ENCODE data around the gene CROCC2. TPM values are rescaled to one million over a fixed set of nuclear protein-coding genes. Genes with fewer than 3 reads are reported as not detected.

CROCC2 gene
- total RNA-seq, 1 experiment from 2014 or later: not detected

DNA sequence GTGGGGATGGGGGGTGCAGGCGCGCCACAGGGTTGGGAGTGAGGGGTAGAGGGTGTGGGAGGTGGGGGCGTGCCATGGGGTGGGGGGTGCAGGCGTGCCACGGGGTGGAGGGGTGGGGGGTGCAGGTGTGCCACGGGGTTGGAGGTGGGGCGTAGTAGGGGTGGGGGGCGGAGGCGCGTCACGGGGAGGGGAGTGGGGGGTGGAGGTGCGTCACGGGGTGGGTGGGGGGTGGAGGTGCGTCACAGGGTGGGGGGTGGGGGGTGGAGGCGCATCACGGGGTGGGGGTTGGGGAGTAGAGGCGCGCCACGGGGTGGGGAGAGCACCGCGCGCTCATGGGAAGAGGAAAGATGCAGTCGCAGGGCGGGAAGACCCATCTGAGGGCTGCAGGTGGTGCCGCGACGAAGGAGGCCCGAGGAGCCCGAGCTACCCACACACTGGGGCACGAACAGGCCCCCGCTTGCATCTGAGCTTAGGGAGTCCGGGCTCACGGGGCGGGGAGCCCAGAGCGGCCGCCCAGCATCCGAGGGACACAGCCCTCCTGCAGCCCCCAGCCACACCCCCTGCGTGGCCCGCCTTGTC is 129.8 kb downstream of the CROCC2 start:
- no peak for DNase-seq (ENCODE audit: low spot score)

DNA sequence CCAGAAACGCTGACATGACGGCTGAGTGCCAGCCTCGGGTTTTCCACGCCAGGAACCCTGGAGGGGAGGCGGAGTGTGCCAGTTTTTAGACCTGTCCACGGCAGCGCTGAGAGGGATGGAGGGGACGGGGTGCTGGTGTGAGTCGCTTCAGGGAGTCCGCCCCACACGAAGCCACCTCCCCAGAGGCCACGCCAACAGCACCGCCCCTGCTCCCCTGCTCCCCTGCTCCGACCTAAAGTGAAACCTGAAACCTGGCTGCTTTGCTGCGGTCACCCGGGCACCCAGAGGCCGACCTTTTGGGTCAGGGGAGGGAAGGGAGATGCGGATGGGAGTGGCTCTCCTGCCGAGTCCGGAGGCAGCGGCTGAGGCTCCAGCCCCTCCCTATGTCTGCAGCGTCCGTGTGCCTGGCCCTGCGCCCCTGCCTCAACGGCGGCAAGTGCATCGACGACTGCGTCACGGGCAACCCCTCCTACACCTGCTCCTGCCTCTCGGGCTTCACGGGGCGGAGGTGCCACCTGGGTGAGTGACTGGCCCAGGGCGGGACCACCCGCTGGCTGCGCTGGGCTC is 130.3 kb downstream of the CROCC2 start:
- DNase-seq (ENCODE audit: low spot score): peak; percentile 17

DNA sequence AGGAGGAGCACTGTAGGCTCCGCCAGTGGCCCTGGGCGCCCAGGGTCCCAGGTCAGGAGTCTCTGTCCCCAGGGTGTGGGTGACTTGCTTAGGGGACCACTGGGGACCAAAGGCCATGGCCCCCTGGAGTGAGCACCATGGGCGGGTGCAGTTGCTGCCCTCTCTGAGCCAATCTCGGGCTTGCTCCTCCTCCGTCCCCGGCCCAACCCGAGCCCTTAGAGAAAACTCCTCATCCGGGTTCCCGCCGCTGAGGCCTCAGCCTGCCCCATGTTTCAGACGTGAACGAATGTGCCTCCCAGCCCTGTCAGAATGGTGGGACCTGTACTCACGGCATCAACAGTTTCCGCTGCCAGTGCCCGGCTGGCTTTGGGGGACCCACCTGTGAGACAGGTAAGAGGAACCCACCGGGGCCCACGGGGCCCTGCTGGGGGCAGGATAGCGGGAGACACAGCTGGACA is 130.9 kb downstream of the CROCC2 start:
- DNase-seq (ENCODE audit: low spot score): no peak

DNA sequence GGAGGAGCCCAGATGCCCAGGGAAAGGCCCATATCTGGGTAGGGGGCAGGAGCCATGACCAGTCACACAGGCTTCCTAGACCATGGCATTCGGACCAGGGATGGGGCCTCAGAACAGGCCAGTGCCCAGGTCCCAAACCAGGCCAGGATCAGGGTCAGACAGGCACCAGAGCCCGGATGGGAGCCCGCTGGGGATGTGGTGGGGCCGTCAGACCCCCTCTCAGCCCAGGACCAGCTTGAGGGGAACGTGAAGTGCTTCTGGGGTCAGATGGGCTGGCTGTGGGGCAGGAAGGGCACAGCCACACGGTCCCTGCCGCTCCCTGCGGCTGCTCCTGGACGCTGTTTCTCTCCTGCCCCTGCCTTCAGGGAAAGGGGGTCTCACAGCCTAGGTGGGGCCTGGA is 131.4 kb downstream of the CROCC2 start:
- no peak for DNase-seq (ENCODE audit: low spot score)

DNA sequence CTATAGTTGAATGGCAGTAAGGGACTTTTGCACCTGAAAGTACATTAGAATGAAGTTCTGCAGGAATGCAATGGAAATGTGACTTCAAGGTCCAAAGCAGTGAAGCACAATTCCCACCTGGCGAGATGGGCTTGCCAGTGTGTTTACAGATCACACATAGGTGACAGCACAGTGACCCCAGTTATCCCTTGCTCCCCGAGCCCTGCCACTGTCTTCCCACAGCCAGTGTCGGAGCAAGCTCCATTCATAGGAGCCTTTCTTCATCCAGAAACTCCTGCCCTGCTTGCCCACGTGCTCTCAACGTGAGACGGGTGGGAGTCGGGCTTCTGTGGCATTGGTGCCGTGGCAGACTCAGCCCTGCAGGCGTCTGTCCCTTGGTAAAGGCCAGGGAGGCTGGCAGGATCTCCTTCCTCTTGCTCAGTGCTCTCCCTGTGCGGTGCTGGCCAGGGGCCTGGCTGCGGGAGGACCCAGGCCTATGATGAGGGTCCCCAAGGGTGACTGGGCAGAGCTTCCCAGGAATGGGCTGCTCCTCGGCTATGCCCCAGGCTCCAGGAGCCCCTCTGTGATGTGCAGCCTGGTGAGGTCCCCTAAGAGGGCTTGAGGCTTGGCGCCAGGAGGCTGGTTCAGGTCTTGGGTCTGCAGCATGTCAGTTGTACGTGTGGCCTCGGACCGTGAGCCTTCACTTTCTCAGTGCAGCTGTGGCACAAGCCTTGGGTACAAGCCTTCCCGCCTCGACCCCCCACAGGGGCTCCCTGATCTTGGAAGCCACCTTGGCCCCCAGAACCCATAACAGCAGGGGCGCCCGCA is 132.4 kb downstream of the CROCC2 start:
- no peak for DNase-seq (ENCODE audit: low spot score)

DNA sequence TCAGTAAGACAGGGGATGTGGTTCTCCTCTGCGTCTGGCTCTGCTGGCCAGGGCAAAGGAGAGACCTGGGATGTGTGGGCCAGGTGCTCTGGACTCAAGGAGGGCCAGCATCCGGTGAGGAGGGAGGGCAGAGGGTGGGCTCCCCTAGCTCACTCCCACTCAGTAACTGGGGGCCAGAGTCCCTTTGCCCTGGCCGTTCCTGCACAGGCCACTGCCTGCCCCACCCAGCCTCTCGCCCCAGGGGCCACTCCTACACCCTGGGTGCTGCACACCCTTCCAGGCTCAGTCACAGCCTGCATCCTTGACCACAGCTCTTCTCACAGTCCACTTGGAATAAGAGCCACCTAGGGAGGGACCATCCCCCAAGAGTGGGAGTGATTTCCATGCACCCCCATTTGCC is 133.3 kb downstream of the CROCC2 start:
- DNase-seq (ENCODE audit: low spot score): no peak

DNA sequence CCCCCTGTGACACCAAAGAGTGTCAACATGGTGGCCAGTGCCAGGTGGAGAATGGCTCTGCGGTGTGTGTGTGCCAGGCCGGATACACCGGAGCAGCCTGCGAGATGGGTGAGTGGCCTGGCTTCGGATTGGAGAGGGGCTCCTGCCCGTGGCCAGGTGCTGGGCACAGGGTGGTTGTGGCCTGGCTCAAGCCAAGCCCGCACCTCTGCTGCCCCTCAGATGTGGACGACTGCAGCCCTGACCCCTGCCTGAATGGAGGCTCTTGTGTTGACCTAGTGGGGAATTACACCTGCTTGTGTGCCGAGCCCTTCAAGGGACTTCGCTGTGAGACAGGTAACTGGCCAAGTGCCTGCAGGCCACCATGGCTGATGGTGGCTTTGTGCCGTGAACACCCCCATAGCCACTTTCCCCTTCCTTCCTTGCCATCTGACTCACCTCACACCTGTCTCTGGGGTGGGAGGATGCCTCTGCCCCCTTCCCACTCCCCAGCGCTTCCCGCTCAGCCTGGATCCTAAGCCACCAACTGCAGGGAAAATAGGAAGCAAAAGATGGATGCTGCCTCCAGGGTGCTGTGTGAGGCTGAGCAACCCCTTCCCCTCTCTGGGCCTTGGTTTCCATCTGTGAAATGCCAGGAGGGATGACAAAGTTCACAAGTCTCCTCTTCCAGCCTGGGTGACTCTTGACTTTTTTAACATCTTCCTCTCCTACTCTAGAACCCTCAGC is 134.1 kb downstream of the CROCC2 start:
- DNase-seq (ENCODE audit: low spot score): no peak

DNA sequence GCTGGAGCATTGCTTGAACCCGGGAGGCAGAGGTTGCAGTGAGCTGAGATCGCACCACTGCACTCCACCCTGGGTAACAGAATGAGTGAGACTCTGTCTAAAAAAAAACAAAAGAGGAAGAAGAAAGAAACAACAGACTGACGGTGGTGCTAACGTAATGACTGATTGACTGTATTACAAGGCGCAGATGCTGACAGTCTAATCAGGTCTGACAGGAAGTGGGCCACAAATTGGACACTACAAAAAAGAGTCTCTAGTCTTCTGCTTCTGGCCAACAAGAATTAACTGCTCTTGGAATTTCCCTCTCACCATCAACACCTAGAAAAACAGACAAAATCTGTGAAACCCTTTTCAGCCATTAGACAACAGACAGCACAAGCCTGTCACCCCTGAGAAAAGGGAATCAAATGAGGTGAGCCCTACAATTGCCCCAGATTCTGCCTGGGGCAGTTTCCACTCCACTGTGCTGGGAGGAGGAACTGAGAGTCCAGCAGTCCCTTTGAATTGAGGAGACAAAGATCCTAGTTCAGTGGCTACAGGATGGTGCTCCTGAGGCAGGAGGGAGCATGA is 135.5 kb downstream of the CROCC2 start:
- no peak for DNase-seq (ENCODE audit: low spot score)

Other genes starting within 250 kb of the CROCC2 start
- gene AQP12B, start 223.5 kb upstream of the CROCC2 start, total RNA-seq (2014; rRNA removed; shearing (Covaris generic)): not detected in 2 replicates
- gene AQP12A, start 214.5 kb upstream of the CROCC2 start, total RNA-seq (2014; rRNA removed; shearing (Covaris generic)): not detected in 2 replicates
- 4.1 and 6.4 TPM in 2 replicates for gene KIF1A, start 86.1 kb upstream of the CROCC2 start, total RNA-seq (2014; rRNA removed; shearing (Covaris generic))
- 0.07 TPM in 1 of 2 replicates, not detected in the other for gene AGXT, start 37.5 kb upstream of the CROCC2 start, total RNA-seq (2014; rRNA removed; shearing (Covaris generic))
- 0.22 TPM in 1 of 2 replicates, not detected in the other for gene MAB21L4, start 10.2 kb upstream of the CROCC2 start, total RNA-seq (2014; rRNA removed; shearing (Covaris generic))
- gene SNED1, start 92.3 kb downstream of the CROCC2 start, total RNA-seq (2014; rRNA removed; shearing (Covaris generic)): 2.5 and 5.2 TPM in 2 replicates
- gene MTERF4, start 196.0 kb downstream of the CROCC2 start, total RNA-seq (2014; rRNA removed; shearing (Covaris generic)): 39.0 and 46.2 TPM in 2 replicates
- gene PASK, start 243.1 kb downstream of the CROCC2 start, total RNA-seq (2014; rRNA removed; shearing (Covaris generic)): 5.9 and 7.5 TPM in 2 replicates
- 125 and 132 TPM in 2 replicates for gene PPP1R7, start 244.1 kb downstream of the CROCC2 start, total RNA-seq (2014; rRNA removed; shearing (Covaris generic))